Right ventricle myocardium superior (tissue), 1 donor: Measurements from ENCODE around the gene AGPAT4. TPM values are rescaled to one million over a fixed set of nuclear protein-coding genes. Genes with fewer than 3 reads are reported as not detected.

ENCODE experiments used
- ATAC-seq: fragments of 200-7000 bp; cut with Tn5 transposase; one replicate; pipeline ENCODE4 v1.9.1; 2020; ENCODE audit warnings: mild to moderate bottlenecking; ENCODE audit not compliant: poor library complexity
- DNase-seq: peaks from one replicate; pipeline ENCODE4 v3.0.0-alpha.2; 2020
- intact Hi-C: fragments of 100-400 bp; cut with DNase I; formaldehyde crosslinking; loops from one replicate; pipeline ENCODE4 v1.11.2; 2022
- total RNA-seq: library from RNA; stranded (reverse); fragmentation: NEBNext Ultra II Directional; extraction: Animal tissue kit (Norgen Biotek cat#: 25700); gene quantifications from one replicate; pipeline ENCODE4 v1.2.1, GENCODE V29; 2021
- donor health status: DM: no; HTN: yes; CAD: no; lungs with severe emphysema.

Gene AGPAT4
- total RNA-seq, 1 donor from 2014 or later = 2.1 TPM

DNA sequence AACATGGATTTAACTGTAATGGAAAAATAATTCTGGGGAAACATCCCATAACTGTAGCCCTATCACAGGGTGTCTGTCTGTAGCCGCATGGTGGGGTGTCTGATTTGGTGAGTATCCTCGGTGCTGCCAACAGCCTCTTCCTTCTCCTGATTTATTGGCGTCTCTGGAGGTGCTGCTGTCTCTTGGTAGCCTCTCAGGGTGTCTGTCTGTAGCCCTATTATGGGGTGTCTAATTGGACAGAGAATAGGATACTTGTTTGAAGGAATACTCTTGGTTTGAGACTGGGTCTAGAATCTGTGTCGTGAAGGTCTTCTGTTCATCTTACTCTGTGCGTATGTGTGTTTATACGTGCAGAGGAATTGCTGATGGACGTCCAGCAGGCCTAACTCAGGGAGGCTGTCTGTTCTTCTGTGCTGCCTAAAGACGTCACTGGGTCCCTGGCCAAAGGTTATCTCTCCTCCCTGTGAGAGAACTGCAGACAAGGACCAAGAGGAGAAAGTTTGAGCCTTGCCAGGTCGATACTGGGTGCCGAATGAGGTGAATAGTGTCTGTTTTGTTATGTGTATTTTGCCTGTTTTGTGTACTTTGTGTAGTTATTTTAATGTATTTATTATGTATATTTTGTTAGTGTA is 18.9 kb upstream of the AGPAT4 start:
- no peak for ATAC-seq
- intact Hi-C loops = no loop called here
- DNase-seq = no peak

GRCh38 chr6:161292145-161292544 is 18.3 kb upstream of the AGPAT4 start:
- intact Hi-C loops = no loop called here
- DNase-seq = no peak
- no peak for ATAC-seq

GRCh38 chr6:161290751-161291150 is 16.9 kb upstream of the AGPAT4 start:
- ATAC-seq (no peak), DNase-seq (no peak)
- intact Hi-C loops = no loop called here

- ATAC-seq (no peak), DNase-seq (no peak)
- intact Hi-C loops = no loop called here
These were observed 10.8 kb upstream of the AGPAT4 start for GRCh38 chr6:161284653-161285052.

DNA sequence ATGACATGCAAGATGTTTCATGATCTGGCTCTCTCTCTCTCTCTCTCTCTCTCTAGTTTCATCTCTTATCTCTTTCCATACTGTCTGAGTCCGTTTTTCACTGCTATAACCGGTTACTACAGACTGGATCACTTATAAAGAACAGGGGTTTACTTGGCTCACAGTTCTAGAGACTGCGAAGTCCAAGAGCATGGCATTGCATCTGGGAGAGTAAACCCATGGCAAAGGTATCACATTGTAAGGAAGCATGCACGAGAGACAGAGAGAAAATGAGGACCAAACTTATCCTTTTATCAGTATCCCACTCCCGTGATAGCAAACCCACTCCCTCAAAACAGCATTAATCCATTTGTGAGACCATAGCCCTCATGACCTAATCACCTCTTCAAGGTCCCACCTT is 7.2 kb upstream of the AGPAT4 start:
- ATAC-seq (no peak), DNase-seq (no peak)
- intact Hi-C loops = no loop called here

- intact Hi-C loops = no loop called here
- DNase-seq (no peak), ATAC-seq (no peak)
These were observed 6.0 kb upstream of the AGPAT4 start for GRCh38 chr6:161279677-161280415.

DNA sequence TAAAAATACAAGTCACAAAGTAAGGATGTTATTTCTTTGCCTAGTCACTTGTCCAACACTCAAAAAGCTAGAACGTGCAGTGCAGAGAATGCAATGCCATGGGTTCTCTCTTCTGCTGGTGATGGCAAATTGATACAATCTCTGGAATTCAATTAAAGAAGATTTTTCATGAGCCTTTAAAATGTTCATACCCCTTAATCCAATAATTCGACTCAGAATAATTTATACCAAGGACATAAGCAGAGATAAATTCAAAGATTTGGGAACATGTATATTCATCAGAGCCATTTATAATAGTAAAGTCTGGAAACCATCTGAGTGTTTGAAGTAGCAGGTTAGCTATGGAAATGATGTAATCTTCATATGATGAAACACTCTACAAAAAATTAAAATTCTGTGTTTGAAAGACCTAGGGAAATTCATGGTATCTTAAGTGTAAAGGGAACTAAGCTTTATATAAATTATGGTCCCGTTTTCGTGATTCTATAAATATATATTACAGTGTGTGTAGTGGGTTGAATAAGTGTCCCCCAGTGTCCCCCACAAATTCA is 2.8 kb upstream of the AGPAT4 start:
- DNase-seq = no peak
- no peak for ATAC-seq
- intact Hi-C loops = no loop called here

GRCh38 chr6:161274898-161275297 is 1.0 kb upstream of the AGPAT4 start:
- DNase-seq = no peak
- intact Hi-C loops = no loop called here
- no peak for ATAC-seq

DNA sequence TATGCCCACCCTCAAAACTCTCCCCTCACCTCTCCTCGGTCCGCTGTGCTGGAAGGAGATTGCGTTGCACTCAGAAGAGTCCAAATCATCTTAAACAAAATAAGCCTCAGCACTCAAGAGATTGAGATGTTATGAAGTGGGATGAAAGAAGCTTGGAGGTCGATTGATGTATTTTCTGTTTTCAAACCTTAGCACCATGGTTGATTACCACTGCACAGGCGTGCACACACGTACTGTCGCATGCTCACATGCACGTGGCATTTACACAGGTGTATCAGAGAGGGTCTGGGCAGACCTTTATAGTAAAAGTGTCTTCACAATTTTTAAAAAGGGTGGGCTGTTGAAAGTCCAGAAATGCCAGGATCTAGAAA is 612 bp upstream of the AGPAT4 start:
- ATAC-seq (peak; percentile 8), DNase-seq (no peak)
- intact Hi-C loops = no loop called here

DNA sequence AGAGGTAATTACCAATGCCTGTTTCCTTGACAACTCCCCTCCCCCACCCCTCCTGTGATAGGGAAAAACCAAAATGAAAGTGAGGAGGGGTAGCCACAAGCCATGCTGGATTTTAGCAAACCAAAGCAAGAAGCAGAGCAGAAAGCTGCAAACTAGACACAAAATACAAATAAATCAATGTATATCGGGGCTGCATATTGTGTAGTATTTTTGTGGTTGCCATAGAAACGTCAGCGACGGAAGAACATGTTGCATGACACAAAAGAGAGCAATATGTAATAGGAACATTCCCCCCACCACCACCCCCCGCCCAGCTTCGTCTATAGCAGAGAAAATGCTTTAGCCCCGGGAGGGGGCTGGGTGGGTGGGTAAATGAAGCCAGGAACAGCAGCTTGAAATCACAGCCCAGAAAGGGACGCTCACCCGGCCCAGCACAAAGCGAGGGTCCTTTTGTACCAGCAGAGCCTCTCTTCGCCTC is 548 bp downstream of the AGPAT4 start:
- intact Hi-C loops = no loop called here
- peak; percentile 47 for DNase-seq
- peak; percentile 17 for ATAC-seq

GRCh38 chr6:161272635-161273273 is 1.1 kb downstream of the AGPAT4 start:
- intact Hi-C loops = no loop called here
- ATAC-seq = no peak
- DNase-seq = no peak

GRCh38 chr6:161271343-161272030 is 2.4 kb downstream of the AGPAT4 start:
- ATAC-seq (no peak), DNase-seq (no peak)
- intact Hi-C loops = no loop called here

- no peak for ATAC-seq
- intact Hi-C loops = no loop called here
- DNase-seq = no peak
These were observed 3.7 kb downstream of the AGPAT4 start for GRCh38 chr6:161270116-161270515.

DNA sequence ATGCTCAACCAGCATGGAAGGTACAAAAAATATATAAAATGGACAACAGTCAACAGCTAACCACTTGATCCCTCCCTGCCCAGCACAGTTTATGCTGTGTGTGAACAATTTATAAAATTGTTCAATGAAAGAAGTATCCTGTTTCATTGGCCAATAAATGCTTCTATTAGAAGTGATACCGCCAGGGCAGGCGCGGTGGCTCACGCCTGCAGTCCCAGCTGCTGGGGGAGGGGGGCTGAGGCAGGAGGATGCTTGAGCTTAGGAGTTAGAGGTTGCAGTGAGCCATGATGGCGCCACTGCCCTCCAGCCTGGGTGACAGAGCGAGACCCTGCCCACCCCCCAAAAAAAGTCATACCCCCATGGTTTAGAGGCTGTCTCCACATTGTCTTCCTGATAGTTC is 4.6 kb downstream of the AGPAT4 start:
- intact Hi-C loops = no loop called here
- DNase-seq = no peak
- ATAC-seq = no peak

DNA sequence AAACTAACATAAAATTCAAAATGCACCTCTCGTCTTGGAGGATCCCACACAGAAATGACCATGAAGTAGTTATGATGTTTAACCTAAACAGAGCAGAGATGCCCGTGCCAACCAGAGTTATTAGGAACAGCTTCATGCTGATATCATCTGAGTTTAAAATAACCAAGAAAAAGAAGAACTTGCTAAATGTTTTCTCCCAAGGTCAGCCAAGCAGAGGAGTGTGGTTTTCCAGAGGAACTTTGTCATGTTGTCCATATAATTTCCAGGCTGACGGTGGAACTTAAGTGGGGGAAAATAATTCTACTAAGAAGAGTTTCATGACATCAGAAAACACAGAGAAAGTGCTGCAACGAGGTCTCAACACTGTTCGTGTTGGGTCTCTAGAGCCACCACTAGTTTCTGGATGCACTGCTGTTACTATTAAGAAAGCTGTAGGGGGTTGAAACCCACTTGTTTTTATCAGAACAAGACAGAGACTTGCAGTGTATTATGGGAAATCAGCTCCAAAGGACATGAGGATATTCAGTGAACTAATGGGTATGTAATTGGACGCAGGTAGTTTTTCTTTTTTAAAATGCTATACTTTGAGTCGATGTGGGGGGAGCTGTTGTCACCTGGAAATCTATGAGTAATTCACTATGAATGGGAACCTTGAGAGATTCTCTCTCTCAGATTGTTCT is 5.2 kb downstream of the AGPAT4 start:
- intact Hi-C loops = no loop called here
- DNase-seq (no peak), ATAC-seq (no peak)

DNA sequence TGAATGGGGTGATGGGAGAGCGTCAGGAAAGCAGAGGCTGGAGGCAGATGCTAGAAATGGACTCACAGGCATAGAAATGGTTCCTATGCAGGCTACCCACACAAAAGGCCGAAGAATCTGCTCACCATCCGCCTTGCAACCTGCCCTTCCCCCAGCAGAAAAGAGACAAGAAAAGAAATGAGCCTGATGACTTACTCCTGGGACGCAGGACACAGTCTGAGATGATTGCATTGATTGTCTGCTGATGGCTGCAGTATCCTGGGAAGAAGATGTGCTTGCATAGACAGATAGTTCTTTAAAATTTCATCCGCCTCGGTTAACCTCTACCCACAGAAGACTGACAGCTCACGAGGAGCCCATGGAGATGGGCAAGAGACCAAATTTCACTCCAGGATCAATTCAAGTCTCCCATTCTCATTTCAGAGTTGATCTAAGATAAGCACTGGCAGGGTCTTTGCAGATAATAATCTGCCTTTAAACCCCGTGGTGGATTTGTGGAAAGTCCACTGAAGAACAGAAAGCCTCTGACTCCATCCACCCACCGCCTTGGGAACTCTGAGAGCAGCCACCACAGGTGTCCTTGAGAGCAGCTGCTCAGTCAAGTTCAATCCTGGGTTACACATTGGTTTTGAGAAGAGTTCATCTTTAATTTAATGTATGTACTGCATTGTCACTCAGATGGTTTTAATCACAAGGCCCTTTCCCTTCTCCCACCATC is 7.2 kb downstream of the AGPAT4 start:
- ATAC-seq = no peak
- no peak for DNase-seq
- intact Hi-C loops = no loop called here

- no peak for ATAC-seq
- no peak for DNase-seq
- intact Hi-C loops = no loop called here
These were observed 7.9 kb downstream of the AGPAT4 start for GRCh38 chr6:161265975-161266374.

DNA sequence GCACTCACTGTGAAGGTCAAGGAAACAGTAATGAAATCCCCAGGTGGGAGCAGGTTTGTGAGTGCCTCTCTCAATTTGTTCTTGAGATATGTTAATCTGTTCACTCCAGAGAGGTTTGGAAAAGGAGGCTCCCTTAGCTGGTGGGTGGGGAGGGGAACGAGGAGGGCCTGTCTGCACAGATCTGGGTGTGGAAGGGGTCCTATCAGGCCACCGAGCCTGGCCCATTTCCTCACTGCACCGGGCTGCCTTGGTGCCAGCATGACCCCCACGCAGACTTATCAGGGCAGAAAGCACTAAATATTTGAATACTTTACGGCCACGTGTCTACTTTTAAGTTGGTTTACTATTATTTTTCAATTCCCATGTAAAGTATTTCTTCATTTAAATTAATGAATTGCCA is 8.3 kb downstream of the AGPAT4 start:
- intact Hi-C loops = no loop called here
- no peak for ATAC-seq
- DNase-seq = no peak
